MM.1S (cell line): ENCODE measurements around the gene HPCAL1.

ENCODE experiments used
- DNase-seq: peaks from one replicate; pipeline ENCODE4 v3.0.0-alpha.2; 2015
- H2AFZ ChIP-seq: fragments of 300-600 bp; sonication (generic); 2 replicates; pipeline ENCODE4 v1.6.0; 2016; ENCODE audit warnings: antibody characterized with exemption, low read length
- H3F3A ChIP-seq: fragments of 300-600 bp; sonication (generic); 2 replicates; pipeline ENCODE4 v1.6.1; 2016; ENCODE audit warnings: mild to moderate bottlenecking, antibody characterized with exemption, low read length, moderate library complexity, mixed read lengths; ENCODE audit not compliant: insufficient read depth
- H3K27ac ChIP-seq: fragments of 300-600 bp; sonication (generic); 2 replicates; pipeline ENCODE4 v1.5.1; 2016; ENCODE audit warnings: mild to moderate bottlenecking, low read length
- H3K27me3 ChIP-seq: fragments of 300-600 bp; sonication (generic); replicated peaks from 2 replicates; pipeline ENCODE4 v1.6.0; 2016; ENCODE audit warnings: low read length; ENCODE audit not compliant: insufficient read depth
- H3K36me3 ChIP-seq: fragments of 300-600 bp; sonication (generic); replicated peaks from 2 replicates; pipeline ENCODE4 v1.6.1; 2016; ENCODE audit warnings: mild to moderate bottlenecking, low read length, mixed read lengths; ENCODE audit not compliant: insufficient read depth
- H3K4me1 ChIP-seq: fragments of 300-600 bp; sonication (generic); 2 replicates; pipeline ENCODE4 v1.6.1; 2016; ENCODE audit warnings: low read length, mixed read lengths
- H3K4me2 ChIP-seq: fragments of 300-600 bp; sonication (generic); 2 replicates; pipeline ENCODE4 v1.6.0; 2016; ENCODE audit warnings: low read depth, low read length
- H3K4me3 ChIP-seq: fragments of 300-600 bp; sonication (generic); 2 replicates; pipeline ENCODE4 v1.5.1; 2016; ENCODE audit warnings: low read length, mixed read lengths
- H3K79me2 ChIP-seq: fragments of 300-600 bp; sonication (generic); 2 replicates; pipeline ENCODE4 v1.6.1; 2016; ENCODE audit warnings: mixed run types, low read length, mixed read lengths
- H3K9ac ChIP-seq: fragments of 300-600 bp; sonication (generic); 2 replicates; pipeline ENCODE4 v1.6.1; 2016; ENCODE audit warnings: low read length, mixed read lengths
- H3K9me2 ChIP-seq: fragments of 300-600 bp; sonication (generic); replicated peaks from 2 replicates; pipeline ENCODE4 v1.6.1; 2016; ENCODE audit warnings: mild to moderate bottlenecking, low read length, mixed read lengths; ENCODE audit not compliant: insufficient read depth
- H3K9me3 ChIP-seq: fragments of 300-600 bp; sonication (generic); replicated peaks from 2 replicates; pipeline ENCODE4 v1.6.1; 2016; ENCODE audit warnings: mild to moderate bottlenecking, low read length, mixed read lengths; ENCODE audit not compliant: insufficient read depth
- H4K20me1 ChIP-seq: fragments of 300-600 bp; sonication (generic); 2 replicates; pipeline ENCODE4 v1.6.1; 2016; ENCODE audit warnings: mild to moderate bottlenecking, low read length, moderate library complexity, mixed read lengths; ENCODE audit not compliant: insufficient read depth
- EZH2 ChIP-seq: fragments of 300-600 bp; sonication (generic); optimal IDR thresholded peaks from 2 replicates; pipeline ENCODE3; 2017; ENCODE audit warnings: low read depth, mild to moderate bottlenecking, antibody characterized with exemption, low read length, mixed read lengths
- EZH2phosphoT487 ChIP-seq: fragments of 300-600 bp; sonication (generic); IDR thresholded peaks from 2 replicates; pipeline ENCODE4 v1.6.1; 2018; ENCODE audit warnings: antibody characterized with exemption, low read length
- TF ChIP-seq, protein P1 (sequence below): fragments of 300-600 bp; sonication (generic); IDR thresholded peaks from 2 replicates; pipeline ENCODE4 v1.5.1; 2016; ENCODE audit warnings: antibody characterized with exemption, low read length, mixed read lengths

Gene HPCAL1

DNA sequence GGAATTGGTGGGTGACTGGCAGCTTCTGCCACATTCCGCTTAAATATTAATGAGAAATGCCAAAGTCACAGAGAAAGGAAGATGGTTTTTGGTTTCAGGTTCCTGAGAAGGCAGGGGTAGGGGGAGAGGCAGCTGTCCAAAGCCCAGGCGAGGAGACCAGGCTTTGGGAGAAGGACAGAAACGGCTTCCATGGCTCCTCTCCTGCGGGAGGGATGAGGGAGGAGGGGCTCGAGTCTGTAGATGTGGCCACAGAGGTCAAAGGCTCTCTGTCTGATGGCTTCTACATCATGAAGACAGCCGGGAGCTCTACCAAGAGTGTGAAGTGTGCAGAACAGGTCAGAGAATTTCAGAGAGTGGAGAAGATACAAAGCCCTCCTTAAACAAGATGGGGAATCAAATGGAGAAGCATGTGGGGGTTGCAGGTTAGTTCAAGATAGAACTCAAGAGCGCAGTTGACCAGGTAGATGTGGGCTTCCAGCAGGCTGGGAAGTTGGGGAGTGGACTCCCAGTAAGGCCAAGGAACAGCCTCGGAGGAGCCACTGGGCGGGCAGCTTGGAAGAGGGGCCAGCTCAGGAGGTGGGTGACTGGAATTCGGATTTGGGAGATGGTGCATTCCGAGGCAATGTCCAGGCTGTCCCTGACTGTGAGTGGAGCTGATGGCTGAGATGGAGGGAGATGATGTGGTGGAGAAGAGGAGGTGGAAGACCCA lies 23.8 kb upstream of the HPCAL1 start:
- peaks cover 20% of the 10 kb centered on the region for H3K27me3 ChIP-seq
- H4K20me1 ChIP-seq, result no peaks in the 10 kb centered on the region
- H3K79me2 ChIP-seq, result no peaks in the 10 kb centered on the region
- H3F3A ChIP-seq, result no peaks in the 10 kb centered on the region
- H3K9me3 ChIP-seq, result no peaks in the 10 kb centered on the region
- no peak overlapping the region for H3K9ac ChIP-seq
- no peak for TF ChIP-seq EZH2phosphoT487
- TF ChIP-seq EZH2, result no peak
- TF ChIP-seq, protein P1, sequence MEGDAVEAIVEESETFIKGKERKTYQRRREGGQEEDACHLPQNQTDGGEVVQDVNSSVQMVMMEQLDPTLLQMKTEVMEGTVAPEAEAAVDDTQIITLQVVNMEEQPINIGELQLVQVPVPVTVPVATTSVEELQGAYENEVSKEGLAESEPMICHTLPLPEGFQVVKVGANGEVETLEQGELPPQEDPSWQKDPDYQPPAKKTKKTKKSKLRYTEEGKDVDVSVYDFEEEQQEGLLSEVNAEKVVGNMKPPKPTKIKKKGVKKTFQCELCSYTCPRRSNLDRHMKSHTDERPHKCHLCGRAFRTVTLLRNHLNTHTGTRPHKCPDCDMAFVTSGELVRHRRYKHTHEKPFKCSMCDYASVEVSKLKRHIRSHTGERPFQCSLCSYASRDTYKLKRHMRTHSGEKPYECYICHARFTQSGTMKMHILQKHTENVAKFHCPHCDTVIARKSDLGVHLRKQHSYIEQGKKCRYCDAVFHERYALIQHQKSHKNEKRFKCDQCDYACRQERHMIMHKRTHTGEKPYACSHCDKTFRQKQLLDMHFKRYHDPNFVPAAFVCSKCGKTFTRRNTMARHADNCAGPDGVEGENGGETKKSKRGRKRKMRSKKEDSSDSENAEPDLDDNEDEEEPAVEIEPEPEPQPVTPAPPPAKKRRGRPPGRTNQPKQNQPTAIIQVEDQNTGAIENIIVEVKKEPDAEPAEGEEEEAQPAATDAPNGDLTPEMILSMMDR, result no peak
- H2AFZ ChIP-seq, result no peak overlapping the region
- H3K36me3 ChIP-seq, result no peaks in the 10 kb centered on the region
- no peak overlapping the region for H3K4me3 ChIP-seq
- no peaks in the 10 kb centered on the region for H3K4me1 ChIP-seq
- no peak for DNase-seq
- no peaks in the 10 kb centered on the region for H3K9me2 ChIP-seq
- H3K4me2 ChIP-seq, result no peak overlapping the region
- H3K27ac ChIP-seq, result no peak overlapping the region

DNA sequence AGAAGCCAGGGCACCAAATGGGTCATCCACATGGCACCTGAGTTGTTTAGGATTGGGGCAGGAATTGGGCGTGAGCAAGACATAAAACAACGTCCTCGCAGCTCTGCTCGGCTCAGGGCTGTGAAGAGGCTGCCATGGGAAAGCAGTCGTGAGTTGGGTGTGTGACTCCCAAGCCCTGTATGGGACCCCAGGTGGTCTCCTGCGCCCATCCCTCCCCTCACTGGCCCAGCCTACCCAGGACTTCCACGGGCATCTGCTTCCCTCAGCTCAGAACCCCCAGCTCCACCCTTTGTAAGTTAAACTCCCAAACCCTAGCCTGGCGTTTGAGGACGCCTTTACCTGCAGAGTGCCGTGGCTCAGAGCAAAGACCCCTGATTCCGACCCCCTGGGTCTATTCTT lies 23.2 kb upstream of the HPCAL1 start:
- no peak overlapping the region for H3K4me3 ChIP-seq
- no peaks in the 10 kb centered on the region for H3K9me3 ChIP-seq
- H3K4me2 ChIP-seq, result no peak overlapping the region
- no peaks in the 10 kb centered on the region for H4K20me1 ChIP-seq
- no peaks in the 10 kb centered on the region for H3K4me1 ChIP-seq
- H3K79me2 ChIP-seq, result no peaks in the 10 kb centered on the region
- H3K36me3 ChIP-seq, result no peaks in the 10 kb centered on the region
- H3K27me3 ChIP-seq, result peaks cover 20% of the 10 kb centered on the region
- no peak overlapping the region for H2AFZ ChIP-seq
- H3K9ac ChIP-seq, result no peak overlapping the region
- no peak overlapping the region for H3K27ac ChIP-seq
- H3K9me2 ChIP-seq, result no peaks in the 10 kb centered on the region
- H3F3A ChIP-seq, result no peaks in the 10 kb centered on the region
- TF ChIP-seq, protein P1, result no peak
- TF ChIP-seq EZH2 (no peak), EZH2phosphoT487 (no peak)
- DNase-seq, result no peak

DNA sequence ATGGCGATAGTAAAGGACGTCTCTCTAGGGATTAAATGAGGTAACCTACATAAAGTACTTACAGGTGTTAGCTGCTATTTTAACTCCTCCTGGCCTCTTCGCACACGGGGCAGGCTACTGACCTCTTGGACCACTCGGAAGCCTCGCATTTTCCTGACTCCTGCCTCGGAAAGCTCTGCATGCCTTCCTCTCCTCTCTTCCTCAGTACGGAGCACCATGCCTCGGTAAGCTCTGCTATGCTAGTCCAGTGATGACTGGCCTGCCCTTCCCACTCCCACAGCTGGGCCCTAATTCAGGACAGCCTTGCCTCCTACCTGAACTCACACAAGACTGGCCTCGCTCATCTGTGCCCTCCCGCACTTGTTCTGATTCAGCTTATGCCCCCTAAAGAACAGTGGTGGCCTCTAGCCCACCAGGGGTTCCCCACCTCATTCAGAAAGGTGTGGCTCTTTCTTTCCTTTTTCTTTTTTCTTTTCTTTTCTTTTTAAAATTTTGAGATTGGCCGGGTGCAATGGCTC lies 22.7 kb upstream of the HPCAL1 start:
- TF ChIP-seq EZH2 (no peak), EZH2phosphoT487 (no peak)
- TF ChIP-seq, protein P1, result no peak
- peaks cover 20% of the 10 kb centered on the region for H3K27me3 ChIP-seq
- H4K20me1 ChIP-seq, result no peaks in the 10 kb centered on the region
- H3K9ac ChIP-seq, result no peak overlapping the region
- no peaks in the 10 kb centered on the region for H3K36me3 ChIP-seq
- H3K27ac ChIP-seq, result no peak overlapping the region
- H3F3A ChIP-seq, result no peaks in the 10 kb centered on the region
- no peak for DNase-seq
- H3K9me3 ChIP-seq, result no peaks in the 10 kb centered on the region
- H3K9me2 ChIP-seq, result no peaks in the 10 kb centered on the region
- H3K79me2 ChIP-seq, result no peaks in the 10 kb centered on the region
- H3K4me1 ChIP-seq, result no peaks in the 10 kb centered on the region
- H3K4me2 ChIP-seq, result no peak overlapping the region
- H3K4me3 ChIP-seq, result no peak overlapping the region
- H2AFZ ChIP-seq, result no peak overlapping the region
